ENCODE data around the gene PRG3.

The PRG3 gene

DNA sequence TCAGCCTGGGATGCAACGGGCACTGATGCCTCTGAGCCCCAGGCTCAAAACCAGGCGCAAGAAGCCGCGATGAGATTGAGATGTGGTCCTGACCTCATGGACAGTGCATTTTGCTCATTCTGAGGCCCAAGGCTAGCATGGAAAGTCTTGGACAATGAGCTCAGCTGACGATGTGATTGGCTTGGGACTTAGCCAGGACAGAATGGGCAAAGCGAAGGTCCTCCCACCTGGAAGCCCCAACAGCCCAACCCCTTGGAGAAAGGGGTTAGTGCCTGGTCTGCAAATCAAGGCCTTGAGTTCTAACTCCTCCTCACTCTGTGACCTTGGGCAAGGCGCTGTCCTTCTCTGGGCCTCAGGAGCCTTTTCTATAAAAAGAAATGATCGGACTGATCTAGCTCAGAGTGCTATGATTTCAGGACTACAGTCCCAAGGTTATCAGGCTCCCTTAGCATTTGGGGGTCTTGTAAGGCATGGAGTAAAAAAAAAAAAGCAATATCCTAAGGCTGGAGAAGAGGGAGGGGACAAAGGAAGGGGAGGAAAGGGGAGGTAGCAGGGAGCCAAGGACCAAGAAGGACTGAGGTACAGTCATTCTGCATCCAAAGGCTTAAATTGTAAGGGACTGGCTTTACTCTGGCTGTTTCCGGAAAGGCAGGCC is 43.3 kb upstream of the PRG3 start:
- TF ChIP-seq, protein P1, sequence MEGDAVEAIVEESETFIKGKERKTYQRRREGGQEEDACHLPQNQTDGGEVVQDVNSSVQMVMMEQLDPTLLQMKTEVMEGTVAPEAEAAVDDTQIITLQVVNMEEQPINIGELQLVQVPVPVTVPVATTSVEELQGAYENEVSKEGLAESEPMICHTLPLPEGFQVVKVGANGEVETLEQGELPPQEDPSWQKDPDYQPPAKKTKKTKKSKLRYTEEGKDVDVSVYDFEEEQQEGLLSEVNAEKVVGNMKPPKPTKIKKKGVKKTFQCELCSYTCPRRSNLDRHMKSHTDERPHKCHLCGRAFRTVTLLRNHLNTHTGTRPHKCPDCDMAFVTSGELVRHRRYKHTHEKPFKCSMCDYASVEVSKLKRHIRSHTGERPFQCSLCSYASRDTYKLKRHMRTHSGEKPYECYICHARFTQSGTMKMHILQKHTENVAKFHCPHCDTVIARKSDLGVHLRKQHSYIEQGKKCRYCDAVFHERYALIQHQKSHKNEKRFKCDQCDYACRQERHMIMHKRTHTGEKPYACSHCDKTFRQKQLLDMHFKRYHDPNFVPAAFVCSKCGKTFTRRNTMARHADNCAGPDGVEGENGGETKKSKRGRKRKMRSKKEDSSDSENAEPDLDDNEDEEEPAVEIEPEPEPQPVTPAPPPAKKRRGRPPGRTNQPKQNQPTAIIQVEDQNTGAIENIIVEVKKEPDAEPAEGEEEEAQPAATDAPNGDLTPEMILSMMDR (conservative IDR thresholded peaks at IDR 0.05; ENCODE audit: low read depth, low read length) = no peak
- Histone ChIP-seq H2AFZ (ENCODE audit: low read depth) (no peak overlapping the region), H3K27ac (no peak overlapping the region), H3K4me3 (IDR thresholded peaks at IDR 0.05; ENCODE audit: insufficient read depth, low read depth, low read length) (no peak overlapping the region), H4K20me1 (ENCODE audit: insufficient read depth) (no peaks in the 10 kb centered on the region), H3K27me3 (ENCODE audit: insufficient read depth, low read depth) (no peaks in the 10 kb centered on the region), H3K4me1 (ENCODE audit: low read depth, poor library complexity, severe bottlenecking) (no peaks in the 10 kb centered on the region), H3K9ac (no peak overlapping the region), H3K4me2 (no peak overlapping the region), H3K36me3 (ENCODE audit: insufficient read depth) (no peaks in the 10 kb centered on the region), H3K79me2 (ENCODE audit: insufficient read depth, low read depth) (no peaks in the 10 kb centered on the region)

DNA sequence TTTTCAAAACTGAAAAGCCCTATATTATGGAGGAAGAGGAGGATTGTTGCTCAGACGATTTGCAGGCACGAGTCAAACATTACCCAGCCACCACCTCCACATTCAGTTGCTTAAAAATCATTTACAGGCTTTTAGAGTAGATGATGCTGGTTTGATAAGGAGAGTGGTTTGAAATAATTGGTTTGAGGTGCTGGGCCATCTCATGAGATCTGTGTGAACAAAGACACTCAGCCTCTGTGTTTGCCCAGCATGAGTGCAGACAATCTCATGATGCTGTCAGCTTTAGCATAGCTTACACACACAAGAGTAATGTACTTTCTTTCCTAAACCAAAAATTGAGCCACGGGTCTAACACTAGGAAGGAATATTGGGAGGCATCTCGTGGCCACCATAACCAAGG is 41.7 kb upstream of the PRG3 start:
- no peaks in the 10 kb centered on the region for H3K36me3 ChIP-seq (ENCODE audit: insufficient read depth)
- no peak overlapping the region for H3K27ac ChIP-seq
- H3K4me2 ChIP-seq = no peak overlapping the region
- no peak overlapping the region for H3K4me3 ChIP-seq (IDR thresholded peaks at IDR 0.05; ENCODE audit: insufficient read depth, low read depth, low read length)
- no peaks in the 10 kb centered on the region for H3K79me2 ChIP-seq (ENCODE audit: insufficient read depth, low read depth)
- no peak overlapping the region for H2AFZ ChIP-seq (ENCODE audit: low read depth)
- no peaks in the 10 kb centered on the region for H4K20me1 ChIP-seq (ENCODE audit: insufficient read depth)
- TF ChIP-seq, protein P1 (conservative IDR thresholded peaks at IDR 0.05; ENCODE audit: low read depth, low read length) = no peak
- no peaks in the 10 kb centered on the region for H3K4me1 ChIP-seq (ENCODE audit: low read depth, poor library complexity, severe bottlenecking)
- no peak overlapping the region for H3K9ac ChIP-seq
- no peaks in the 10 kb centered on the region for H3K27me3 ChIP-seq (ENCODE audit: insufficient read depth, low read depth)

DNA sequence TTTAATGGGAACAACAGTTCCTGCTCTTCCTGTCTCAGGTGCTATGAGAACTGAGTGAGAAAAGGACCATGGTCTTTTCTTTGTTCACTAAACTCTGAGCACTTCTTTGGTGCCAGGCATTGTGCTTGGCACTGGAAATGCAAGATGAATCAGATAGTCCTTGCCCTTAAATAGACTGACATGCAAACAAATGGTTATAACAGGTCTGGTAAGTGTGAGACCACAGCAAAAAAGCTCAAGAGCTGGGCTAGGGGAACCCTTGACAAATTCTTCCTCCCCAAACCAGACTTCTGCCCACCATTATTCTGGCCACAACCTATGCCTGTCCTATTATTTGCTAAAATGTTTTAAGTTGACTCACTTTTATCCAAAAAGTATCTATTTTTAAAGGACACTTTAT is 40.9 kb upstream of the PRG3 start:
- no peak overlapping the region for H2AFZ ChIP-seq (ENCODE audit: low read depth)
- no peaks in the 10 kb centered on the region for H3K36me3 ChIP-seq (ENCODE audit: insufficient read depth)
- no peak overlapping the region for H3K9ac ChIP-seq
- no peak overlapping the region for H3K4me2 ChIP-seq
- TF ChIP-seq, protein P1 (conservative IDR thresholded peaks at IDR 0.05; ENCODE audit: low read depth, low read length) = no peak
- H3K4me3 ChIP-seq (IDR thresholded peaks at IDR 0.05; ENCODE audit: insufficient read depth, low read depth, low read length) = no peak overlapping the region
- H4K20me1 ChIP-seq (ENCODE audit: insufficient read depth) = no peaks in the 10 kb centered on the region
- no peaks in the 10 kb centered on the region for H3K4me1 ChIP-seq (ENCODE audit: low read depth, poor library complexity, severe bottlenecking)
- H3K27me3 ChIP-seq (ENCODE audit: insufficient read depth, low read depth) = no peaks in the 10 kb centered on the region
- no peaks in the 10 kb centered on the region for H3K79me2 ChIP-seq (ENCODE audit: insufficient read depth, low read depth)
- H3K27ac ChIP-seq = no peak overlapping the region

DNA sequence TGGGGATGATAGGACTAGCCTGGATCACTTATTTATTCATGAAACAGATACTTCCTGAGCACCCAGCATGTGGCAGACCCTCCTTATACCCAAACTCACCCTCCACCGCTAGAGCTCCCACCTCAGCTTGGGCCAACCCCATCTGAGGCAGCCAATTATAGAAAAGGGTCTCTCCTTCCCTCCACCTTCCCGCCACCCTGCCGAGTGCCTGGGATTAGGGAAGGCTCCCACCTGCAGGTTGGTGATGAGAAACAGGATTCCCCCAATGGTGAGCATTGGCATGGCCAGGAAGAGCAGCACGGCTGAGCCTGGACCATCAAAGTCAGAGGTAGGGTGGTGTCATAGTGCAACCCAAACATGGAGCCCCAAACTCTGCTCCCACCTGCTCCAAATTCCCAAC is 40.1 kb upstream of the PRG3 start:
- TF ChIP-seq, protein P1 (conservative IDR thresholded peaks at IDR 0.05; ENCODE audit: low read depth, low read length) = no peak
- Histone ChIP-seq H3K4me1 (ENCODE audit: low read depth, poor library complexity, severe bottlenecking) (no peaks in the 10 kb centered on the region), H3K4me2 (no peak overlapping the region), H3K79me2 (ENCODE audit: insufficient read depth, low read depth) (no peaks in the 10 kb centered on the region), H3K27ac (no peak overlapping the region), H3K9ac (no peak overlapping the region), H3K36me3 (ENCODE audit: insufficient read depth) (no peaks in the 10 kb centered on the region), H2AFZ (ENCODE audit: low read depth) (no peak overlapping the region), H4K20me1 (ENCODE audit: insufficient read depth) (no peaks in the 10 kb centered on the region), H3K4me3 (IDR thresholded peaks at IDR 0.05; ENCODE audit: insufficient read depth, low read depth, low read length) (no peak overlapping the region), H3K27me3 (ENCODE audit: insufficient read depth, low read depth) (no peaks in the 10 kb centered on the region)
